Loucy (cell line): ENCODE data around the gene DXO.

Experiments used
- EZH2phosphoT487 ChIP-seq: fragments of 200-600 bp; IDR thresholded peaks from 2 replicates; pipeline ENCODE4 v1.6.1; 2018; ENCODE audit warnings: antibody characterized with exemption, mild to moderate bottlenecking, moderate library complexity, borderline replicate concordance
- TF ChIP-seq, protein P1 (sequence below): fragments of 200-600 bp; sonication (generic); conservative IDR thresholded peaks from 2 replicates; pipeline ENCODE4 v1.5.1; 2014; ENCODE audit warnings: mild to moderate bottlenecking, antibody characterized with exemption, low read length

DNA sequence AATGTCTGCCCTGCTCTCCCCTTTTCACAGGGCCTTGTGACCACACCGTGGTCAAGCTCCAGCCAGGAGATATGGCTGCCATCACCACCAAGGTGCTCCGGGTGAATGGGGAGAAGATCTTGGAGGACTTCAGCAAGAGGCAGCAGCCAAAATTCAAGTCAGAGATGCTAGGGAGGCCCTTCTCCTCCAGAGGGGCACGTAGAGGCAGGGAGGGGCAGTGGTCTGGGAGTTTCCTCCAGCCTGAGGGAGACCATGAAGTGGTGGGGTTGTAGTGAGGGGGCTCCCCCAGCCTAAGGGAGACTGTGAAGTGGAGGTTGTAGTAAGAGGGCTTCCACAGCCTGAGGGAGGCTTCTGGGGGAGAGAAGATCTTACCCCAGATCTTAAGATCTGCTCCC, 4.0 kb downstream of the DXO start:
- TF ChIP-seq, protein P1, sequence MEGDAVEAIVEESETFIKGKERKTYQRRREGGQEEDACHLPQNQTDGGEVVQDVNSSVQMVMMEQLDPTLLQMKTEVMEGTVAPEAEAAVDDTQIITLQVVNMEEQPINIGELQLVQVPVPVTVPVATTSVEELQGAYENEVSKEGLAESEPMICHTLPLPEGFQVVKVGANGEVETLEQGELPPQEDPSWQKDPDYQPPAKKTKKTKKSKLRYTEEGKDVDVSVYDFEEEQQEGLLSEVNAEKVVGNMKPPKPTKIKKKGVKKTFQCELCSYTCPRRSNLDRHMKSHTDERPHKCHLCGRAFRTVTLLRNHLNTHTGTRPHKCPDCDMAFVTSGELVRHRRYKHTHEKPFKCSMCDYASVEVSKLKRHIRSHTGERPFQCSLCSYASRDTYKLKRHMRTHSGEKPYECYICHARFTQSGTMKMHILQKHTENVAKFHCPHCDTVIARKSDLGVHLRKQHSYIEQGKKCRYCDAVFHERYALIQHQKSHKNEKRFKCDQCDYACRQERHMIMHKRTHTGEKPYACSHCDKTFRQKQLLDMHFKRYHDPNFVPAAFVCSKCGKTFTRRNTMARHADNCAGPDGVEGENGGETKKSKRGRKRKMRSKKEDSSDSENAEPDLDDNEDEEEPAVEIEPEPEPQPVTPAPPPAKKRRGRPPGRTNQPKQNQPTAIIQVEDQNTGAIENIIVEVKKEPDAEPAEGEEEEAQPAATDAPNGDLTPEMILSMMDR, result no peak
- no peak for TF ChIP-seq EZH2phosphoT487
